DND-41 (cell line): ENCODE measurements around the gene LHFPL2.

ENCODE experiments used
- ATAC-seq: fragments of 200-7000 bp; cut with Tn5 transposase; 3 replicates; pipeline ENCODE4 v1.9.1; 2021; ENCODE audit warnings: low read depth; ENCODE audit not compliant: insufficient read depth
- DNase-seq: peaks from one replicate; pipeline ENCODE4 v3.0.0-alpha.2; 2020
- H2AFZ ChIP-seq: 2 replicates; pipeline ENCODE4 v1.6.0; 2012; ENCODE audit warnings: low read depth, low read length
- H3K27ac ChIP-seq: 2 replicates; pipeline ENCODE4 v1.5.1; 2012; ENCODE audit warnings: low read length, inconsistent platforms
- H3K27me3 ChIP-seq: fragments of 200-600 bp; sonication (generic); 2 replicates; pipeline ENCODE4 v1.6.0; 2012; ENCODE audit warnings: low read length, mild to moderate bottlenecking, inconsistent platforms; ENCODE audit not compliant: insufficient read depth, poor library complexity
- H3K36me3 ChIP-seq: 2 replicates; pipeline ENCODE4 v1.5.1; 2012; ENCODE audit warnings: low read length, inconsistent platforms; ENCODE audit not compliant: insufficient read depth
- H3K4me1 ChIP-seq: 2 replicates; pipeline ENCODE4 v1.5.1; 2012; ENCODE audit warnings: mild to moderate bottlenecking, low read length; ENCODE audit not compliant: insufficient read depth
- H3K4me2 ChIP-seq: 2 replicates; pipeline ENCODE4 v1.6.0; 2012; ENCODE audit warnings: mild to moderate bottlenecking, moderate library complexity, low read length, inconsistent platforms; ENCODE audit not compliant: insufficient read depth
- H3K4me3 ChIP-seq, 2 experiments: fragments of 200-600 bp in 1 of 2; shearing (Covaris generic) in 1 of 2; 2 replicates each; pipeline ENCODE4 v1.5.1; 2012 to 2016; ENCODE audit warnings: inconsistent platforms in 2 of 2, low read length in 2 of 2, mild to moderate bottlenecking in 2 of 2, low read depth in 1 of 2, moderate library complexity in 1 of 2
- H3K79me2 ChIP-seq: 2 replicates; pipeline ENCODE4 v1.6.0; 2012; ENCODE audit warnings: low read length, inconsistent platforms; ENCODE audit not compliant: insufficient read depth
- H3K9ac ChIP-seq: 2 replicates; pipeline ENCODE4 v1.6.0; 2012; ENCODE audit warnings: low read depth, mild to moderate bottlenecking, inconsistent platforms, low read length, moderate library complexity
- H3K9me3 ChIP-seq: 2 replicates; pipeline ENCODE4 v1.5.1; 2012; ENCODE audit warnings: low read length, moderate library complexity, mild to moderate bottlenecking, inconsistent platforms; ENCODE audit not compliant: insufficient read depth, severe bottlenecking
- H4K20me1 ChIP-seq: 2 replicates; pipeline ENCODE4 v1.6.0; 2012; ENCODE audit warnings: low read length; ENCODE audit not compliant: insufficient read depth
- CTCF ChIP-seq: IDR thresholded peaks from 2 replicates; pipeline ENCODE4 v1.5.1; 2012; ENCODE audit warnings: borderline replicate concordance, low read length, moderate library complexity, mild to moderate bottlenecking; ENCODE audit not compliant: poor library complexity, severe bottlenecking; ENCODE audit errors: extremely low read depth
- EZH2 ChIP-seq: IDR thresholded peaks from 3 replicates; pipeline ENCODE4 v1.6.1; 2012; ENCODE audit warnings: borderline replicate concordance, low read depth, mild to moderate bottlenecking, moderate library complexity, low read length, inconsistent platforms; ENCODE audit not compliant: severe bottlenecking

Gene LHFPL2

GRCh38 chr5:78592735-78593386, 55.7 kb downstream of the LHFPL2 start:
- Histone ChIP-seq H3K4me1 (no peaks in the 10 kb centered on the region), H3K4me2 (no peak overlapping the region), H3K79me2 (no peaks in the 10 kb centered on the region), H3K9ac (no peak overlapping the region), H3K27ac (no peak overlapping the region), H3K27me3 (no peaks in the 10 kb centered on the region), H3K4me3 (no peak overlapping the region), H4K20me1 (no peaks in the 10 kb centered on the region), H3K9me3 (no peaks in the 10 kb centered on the region), H2AFZ (no peak overlapping the region), H3K36me3 (no peaks in the 10 kb centered on the region)
- no peak for DNase-seq
- TF ChIP-seq EZH2 = no peak
- TF ChIP-seq CTCF = no peak
- no peak for ATAC-seq

GRCh38 chr5:78591972-78592700, 56.4 kb downstream of the LHFPL2 start:
- Histone ChIP-seq H2AFZ (no peak overlapping the region), H4K20me1 (no peaks in the 10 kb centered on the region), H3K36me3 (no peaks in the 10 kb centered on the region), H3K4me2 (no peak overlapping the region), H3K4me1 (no peaks in the 10 kb centered on the region), H3K9me3 (no peaks in the 10 kb centered on the region), H3K79me2 (no peaks in the 10 kb centered on the region), H3K9ac (no peak overlapping the region), H3K27ac (no peak overlapping the region), H3K27me3 (no peaks in the 10 kb centered on the region), H3K4me3 (no peak overlapping the region)
- no peak for DNase-seq
- ATAC-seq = no peak
- TF ChIP-seq CTCF = no peak
- TF ChIP-seq EZH2 = no peak

- Histone ChIP-seq H3K4me1 (no peaks in the 10 kb centered on the region), H3K27me3 (no peaks in the 10 kb centered on the region), H2AFZ (no peak overlapping the region), H3K36me3 (no peaks in the 10 kb centered on the region), H3K4me2 (no peak overlapping the region), H4K20me1 (no peaks in the 10 kb centered on the region), H3K79me2 (no peaks in the 10 kb centered on the region), H3K4me3 (no peak overlapping the region), H3K9me3 (no peaks in the 10 kb centered on the region), H3K9ac (no peak overlapping the region), H3K27ac (no peak overlapping the region)
- ATAC-seq (no peak), DNase-seq (no peak)
- TF ChIP-seq CTCF (no peak), EZH2 (no peak)
Observed at GRCh38 chr5:78591138-78591612, 57.4 kb downstream of the LHFPL2 start.
